Measurements from ENCODE around the gene POPDC3.

The POPDC3 gene

GRCh38 chr6:105138141-105138540 lies 41.7 kb downstream of the POPDC3 start:
- DNase-seq, result no peak

DNA sequence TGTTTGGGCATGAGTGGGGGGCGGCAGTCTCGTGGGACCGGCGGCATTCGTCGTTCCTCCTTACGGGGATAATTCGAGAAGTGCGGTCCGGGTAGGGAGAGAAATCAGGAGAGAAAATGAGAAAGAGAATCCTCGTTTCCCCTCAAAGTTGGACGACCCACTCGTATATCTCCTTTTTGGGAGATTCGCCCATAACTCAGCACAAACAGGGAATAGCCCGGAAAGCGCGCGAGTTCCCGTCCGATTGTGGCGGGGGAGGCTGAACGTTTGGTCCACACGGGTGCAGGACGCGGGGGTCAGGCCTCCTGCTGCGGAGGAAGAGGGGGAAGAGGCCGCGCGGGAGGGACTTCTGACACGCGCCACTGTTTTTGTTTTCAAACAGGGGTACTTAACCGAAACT lies 42.4 kb downstream of the POPDC3 start:
- DNase-seq, result peak; percentile 61

DNA sequence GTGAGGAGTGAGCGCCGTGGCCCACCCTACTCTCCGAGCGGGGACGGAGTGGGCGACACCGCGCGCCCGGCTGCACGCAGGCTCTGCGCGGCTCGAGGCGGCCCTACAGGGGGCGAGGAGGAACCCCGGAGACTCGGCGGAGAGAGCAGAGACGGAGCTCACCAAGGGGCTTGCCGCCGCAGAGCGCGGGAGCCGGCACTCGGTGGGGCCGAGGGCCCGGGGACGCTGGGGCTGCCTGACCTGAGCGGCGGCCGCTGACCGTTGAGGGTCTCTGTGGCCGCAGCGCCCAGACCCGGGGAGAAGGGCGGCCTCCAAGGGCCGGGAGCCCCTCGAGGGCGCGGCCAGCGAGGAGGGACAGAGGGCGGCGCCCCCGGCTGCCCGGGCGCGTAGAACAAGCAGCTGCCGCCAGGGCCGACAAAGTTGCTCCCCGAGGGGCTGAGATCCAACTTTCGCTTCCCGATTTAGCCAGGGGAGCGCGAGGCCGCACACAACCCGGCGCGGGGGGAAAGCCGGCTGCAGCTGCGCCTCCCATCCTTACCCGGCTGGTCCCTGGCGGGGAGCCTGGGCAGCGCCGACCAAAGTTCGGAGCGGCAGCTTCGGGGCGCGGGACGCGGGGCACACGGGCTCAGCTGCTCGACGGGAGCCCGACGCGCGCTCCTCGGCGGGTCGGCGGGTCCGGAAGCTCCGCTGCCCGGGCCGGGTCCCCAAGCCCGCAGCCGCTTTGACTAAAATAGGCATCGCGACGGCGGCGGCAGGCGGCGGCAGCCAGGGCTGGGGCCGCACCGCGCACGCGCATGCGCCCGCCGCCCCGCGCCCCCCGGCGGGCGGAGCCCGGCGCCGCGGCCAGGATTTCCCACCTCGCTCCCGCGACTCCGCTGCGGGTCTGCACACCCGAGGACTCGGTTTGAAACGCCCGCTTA lies 43.1 kb downstream of the POPDC3 start:
- peak; percentile 81 for DNase-seq

- no peak for DNase-seq
Measured at GRCh38 chr6:105135907-105136430, 43.8 kb downstream of the POPDC3 start.

DNA sequence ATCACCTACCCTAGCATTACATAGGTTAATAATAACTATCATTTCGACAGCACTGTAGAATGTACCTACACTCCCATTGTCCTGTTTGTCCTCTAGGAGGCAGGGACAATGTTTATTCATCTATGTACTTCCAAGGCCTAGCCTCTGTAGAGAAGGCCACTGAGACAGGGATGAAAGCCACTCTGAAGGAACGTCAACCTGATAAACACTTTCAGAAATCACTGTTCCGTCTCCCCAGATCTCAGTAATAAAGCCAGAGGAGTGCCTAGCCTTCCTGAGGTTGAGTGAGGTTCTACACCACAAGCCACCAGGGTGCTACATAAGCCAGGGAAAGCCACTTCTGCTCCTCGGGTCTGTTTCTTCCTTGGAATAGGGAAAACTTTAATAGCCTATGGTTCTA lies 44.8 kb downstream of the POPDC3 start:
- no peak for DNase-seq

DNA sequence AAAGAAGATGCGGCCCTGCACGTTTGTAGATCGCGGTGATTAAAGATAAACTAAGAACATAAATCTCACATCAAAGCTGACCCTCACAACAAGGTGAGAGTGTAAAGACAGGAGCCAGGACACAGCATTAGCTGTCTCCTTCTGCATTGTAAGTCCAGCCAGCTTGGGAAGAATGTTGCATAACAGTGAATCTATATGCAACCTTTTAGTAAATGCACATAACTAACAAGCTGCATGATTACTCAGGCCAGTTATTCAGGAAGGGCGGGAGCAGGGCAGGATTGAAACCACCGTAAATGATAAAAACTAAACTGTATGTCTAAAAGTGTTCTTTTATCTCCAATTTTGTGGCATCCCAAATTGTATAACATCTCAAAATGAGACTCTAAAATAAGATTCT lies 57.1 kb downstream of the POPDC3 start:
- DNase-seq, result no peak

DNA sequence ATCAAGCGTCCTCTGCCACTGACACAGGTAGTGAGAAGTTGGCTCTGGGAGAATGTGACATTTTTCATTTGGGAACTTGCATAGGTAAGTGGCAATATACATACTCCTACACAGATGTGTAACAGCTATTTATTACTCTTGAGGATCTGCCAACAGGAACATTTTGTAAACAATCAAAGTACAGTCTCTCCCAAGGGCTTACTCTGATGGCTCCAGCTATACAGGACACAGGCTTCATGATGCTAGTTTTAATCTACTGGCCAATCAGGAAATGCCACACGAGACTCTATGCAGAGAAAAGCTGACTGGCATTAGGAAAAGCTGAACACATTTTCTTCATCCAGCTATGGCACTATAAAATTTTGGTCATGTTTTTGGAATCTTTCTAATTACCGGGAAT lies 57.8 kb downstream of the POPDC3 start:
- no peak for DNase-seq

DNA sequence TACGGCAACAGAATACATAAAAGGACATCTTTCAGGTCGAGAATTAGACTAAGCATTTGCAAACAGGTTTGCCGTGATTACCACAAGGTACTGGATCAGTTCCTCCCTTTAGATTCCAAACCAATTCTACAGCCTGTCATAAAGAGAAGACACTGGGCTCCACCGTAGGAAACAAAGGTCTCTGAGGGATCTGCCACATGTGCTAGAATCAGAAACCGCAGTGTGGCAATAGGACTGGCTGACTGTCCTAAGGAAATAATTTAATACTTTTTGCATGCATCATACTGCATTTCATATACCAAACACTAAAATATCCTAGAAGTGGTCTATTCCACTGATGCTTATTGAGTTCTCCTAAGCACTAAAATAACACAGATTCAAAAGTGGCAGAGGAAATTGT lies 59.2 kb downstream of the POPDC3 start:
- DNase-seq, result no peak

DNA sequence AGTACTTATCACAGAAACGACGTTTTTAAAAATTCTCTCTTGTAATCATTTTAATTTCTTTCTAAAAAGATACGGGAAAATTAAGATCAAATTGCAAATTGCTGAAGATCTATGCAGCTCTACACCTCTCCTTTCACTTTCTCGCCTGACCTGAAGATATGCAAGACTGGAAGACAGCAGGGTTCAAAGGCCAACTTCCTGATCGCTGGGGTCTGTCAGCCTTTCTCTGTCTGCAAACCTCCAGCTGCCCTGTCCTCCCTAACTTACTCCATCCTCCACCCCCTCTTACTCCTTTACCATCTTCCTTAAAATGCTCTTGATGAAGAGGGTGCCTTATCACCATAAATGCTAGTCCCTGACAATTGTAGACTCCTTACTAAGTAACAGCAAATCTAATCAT lies 63.7 kb downstream of the POPDC3 start:
- no peak for DNase-seq

DNA sequence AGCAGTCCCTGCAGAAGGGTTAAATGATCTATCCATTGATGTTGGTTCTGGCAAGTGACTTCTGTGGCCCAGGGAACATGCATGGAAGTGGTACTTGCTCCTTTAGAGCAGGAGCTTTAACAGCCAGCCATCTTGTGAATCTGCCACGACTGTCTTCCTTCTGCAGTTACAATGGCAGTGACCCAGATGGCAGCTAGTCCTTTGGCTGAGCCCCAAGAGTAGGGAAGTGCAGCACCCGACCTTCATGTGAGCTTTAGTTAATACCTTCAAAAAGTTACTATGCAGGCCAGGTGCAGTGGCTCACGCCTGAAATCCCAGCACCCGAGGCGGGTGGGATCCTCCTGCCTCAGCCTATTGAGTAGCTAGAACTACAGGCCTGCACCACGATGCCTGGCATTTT lies 66.4 kb downstream of the POPDC3 start:
- DNase-seq, result no peak

DNA sequence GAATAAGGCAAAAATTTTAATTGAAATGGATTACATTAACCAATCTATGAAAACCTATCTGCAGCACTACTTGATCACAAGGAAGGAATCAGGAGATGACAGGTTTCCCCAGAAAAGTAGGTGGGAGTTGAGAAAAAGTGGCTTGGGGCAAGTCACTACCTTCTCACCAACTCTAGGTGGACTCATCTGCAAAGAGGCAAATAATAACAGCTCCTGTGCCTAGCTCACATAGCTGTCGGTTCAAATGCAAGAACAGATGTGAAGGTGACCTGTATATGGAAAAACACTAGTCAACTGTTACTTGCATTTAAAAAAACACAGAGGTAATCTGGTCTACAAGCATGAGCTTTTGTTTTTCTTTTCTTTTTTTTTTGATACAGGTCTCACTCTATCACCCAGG lies 67.2 kb downstream of the POPDC3 start:
- no peak for DNase-seq

GRCh38 chr6:105111871-105112270 lies 67.9 kb downstream of the POPDC3 start:
- no peak for DNase-seq

DNA sequence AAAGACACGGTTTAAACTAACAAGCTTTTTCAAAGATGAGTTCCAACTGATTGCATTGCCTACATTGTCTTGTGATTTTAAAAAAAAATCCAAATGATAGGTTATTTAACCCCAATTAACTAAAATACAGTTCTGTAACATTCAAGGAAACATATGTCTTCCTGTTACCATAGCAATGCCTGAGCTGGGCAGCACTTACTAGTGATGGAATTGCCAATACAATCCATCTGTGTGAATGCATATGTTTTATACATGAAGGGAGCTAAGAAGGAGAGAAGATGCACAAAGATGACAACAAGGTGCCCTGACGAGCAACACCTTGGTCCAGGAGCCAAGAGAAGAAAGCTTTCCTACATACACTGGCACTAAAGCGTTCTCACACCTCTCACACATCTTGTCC lies 68.7 kb downstream of the POPDC3 start:
- no peak for DNase-seq

GRCh38 chr6:105109955-105110895 lies 69.6 kb downstream of the POPDC3 start:
- DNase-seq, result no peak

GRCh38 chr6:105108631-105109262 lies 71.1 kb downstream of the POPDC3 start:
- DNase-seq, result no peak

Measured in right kidney (tissue), 1 donor.